Loucy (cell line): ENCODE measurements around the gene TOP1.
A peak's percentile ranks its signal among the peaks of the same experiment; 100 is the strongest.

Experiments
- H2AFZ ChIP-seq: fragments of 200-600 bp; sonication (generic); 2 replicates; pipeline ENCODE4 v1.6.0; 2016; ENCODE audit warnings: antibody characterized with exemption, mild to moderate bottlenecking, low read length, moderate library complexity
- H3F3A ChIP-seq: fragments of 200-600 bp; 2 replicates; pipeline ENCODE4 v1.6.0; 2016; ENCODE audit warnings: antibody characterized with exemption, low read depth, mild to moderate bottlenecking
- H3K27me3 ChIP-seq: fragments of 200-600 bp; sonication (generic); 2 replicates; pipeline ENCODE4 v1.6.1; 2014; ENCODE audit warnings: low read length, mild to moderate bottlenecking; ENCODE audit not compliant: insufficient read depth, poor library complexity, severe bottlenecking
- H3K36me3 ChIP-seq: fragments of 200-600 bp; sonication (generic); 2 replicates; pipeline ENCODE4 v1.6.1; 2016; ENCODE audit warnings: low read length; ENCODE audit not compliant: insufficient read depth
- H3K4me1 ChIP-seq: fragments of 200-600 bp; sonication (generic); 2 replicates; pipeline ENCODE4 v1.5.1; 2014; ENCODE audit warnings: low read length, mild to moderate bottlenecking; ENCODE audit not compliant: insufficient read depth, poor library complexity, severe bottlenecking
- H3K4me2 ChIP-seq: fragments of 200-600 bp; sonication (generic); 2 replicates; pipeline ENCODE4 v1.6.0; 2014; ENCODE audit warnings: antibody characterized with exemption, low read length, low read depth, mild to moderate bottlenecking; ENCODE audit not compliant: poor library complexity, severe bottlenecking
- H3K4me3 ChIP-seq: fragments of 200-600 bp; sonication (generic); 2 replicates; pipeline ENCODE4 v1.5.1; 2014; ENCODE audit warnings: low read length, mild to moderate bottlenecking, mixed read lengths; ENCODE audit not compliant: poor library complexity, severe bottlenecking
- H3K79me2 ChIP-seq: fragments of 200-600 bp; sonication (generic); 2 replicates; pipeline ENCODE4 v1.6.1; 2014; ENCODE audit warnings: low read length; ENCODE audit not compliant: insufficient read depth
- H3K9ac ChIP-seq: fragments of 200-600 bp; sonication (generic); 2 replicates; pipeline ENCODE4 v1.6.0; 2014; ENCODE audit warnings: mild to moderate bottlenecking, low read depth, low read length, moderate library complexity; ENCODE audit not compliant: poor library complexity, severe bottlenecking
- H3K9me2 ChIP-seq: fragments of 200-600 bp; sonication (generic); replicated peaks from 2 replicates; pipeline ENCODE4 v1.6.1; 2016; ENCODE audit warnings: low read depth, low read length, mixed read lengths
- H3K9me3 ChIP-seq: fragments of 200-600 bp; sonication (generic); 2 replicates; pipeline ENCODE4 v1.6.1; 2014; ENCODE audit warnings: mild to moderate bottlenecking, antibody characterized with exemption, low read length, low read depth; ENCODE audit not compliant: insufficient read depth
- H4K20me1 ChIP-seq: fragments of 200-600 bp; sonication (generic); 2 replicates; pipeline ENCODE4 v1.6.0; 2014; ENCODE audit warnings: antibody characterized with exemption, low read length, mild to moderate bottlenecking; ENCODE audit not compliant: insufficient read depth, poor library complexity, severe bottlenecking
- CTCF ChIP-seq: fragments of 200-600 bp; sonication (generic); conservative IDR thresholded peaks from 2 replicates; pipeline ENCODE4 v1.5.1; 2014; ENCODE audit warnings: mild to moderate bottlenecking, antibody characterized with exemption, low read length
- EZH2phosphoT487 ChIP-seq: fragments of 200-600 bp; IDR thresholded peaks from 2 replicates; pipeline ENCODE4 v1.6.1; 2018; ENCODE audit warnings: antibody characterized with exemption, mild to moderate bottlenecking, moderate library complexity, borderline replicate concordance

TOP1 gene

DNA sequence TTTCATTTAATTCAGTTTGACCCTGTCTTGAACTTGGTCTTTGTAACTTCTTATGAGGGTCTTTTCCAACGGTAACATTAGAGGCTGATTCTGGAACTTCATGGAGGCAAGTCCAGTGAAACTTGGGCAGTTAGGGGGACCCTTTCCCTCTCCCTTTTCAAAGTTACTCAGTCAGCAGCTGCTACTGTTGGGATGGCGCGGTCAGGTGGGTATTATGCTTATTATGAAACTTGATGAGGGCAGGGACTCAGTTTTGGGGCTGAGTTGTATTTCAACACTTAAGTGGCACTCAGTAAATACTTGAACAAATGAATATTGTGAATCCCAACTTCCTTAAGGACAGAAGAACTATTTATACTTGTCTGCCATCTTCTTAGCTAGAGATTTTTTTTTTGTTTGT, 20.8 kb downstream of the TOP1 start:
- Histone ChIP-seq H3K4me3 (peak overlapping the region; percentile 2), H3K9ac (no peak overlapping the region), H3K9me3 (no peaks in the 10 kb centered on the region), H3K4me2 (peak overlapping the region; percentile 78), H3K36me3 (no peaks in the 10 kb centered on the region), H3K27me3 (no peaks in the 10 kb centered on the region), H3F3A (0 out of 2 replicates have a peak, but pooled peaks cover 5% of the 10 kb centered on the region), H3K4me1 (peaks cover 42% of the 10 kb centered on the region), H3K79me2 (peaks cover 94% of the 10 kb centered on the region), H2AFZ (no peak overlapping the region), H4K20me1 (peaks cover 98% of the 10 kb centered on the region), H3K9me2 (no peaks in the 10 kb centered on the region)
- TF ChIP-seq EZH2phosphoT487 (no peak), CTCF (no peak)

- H3K9me3 ChIP-seq, result no peaks in the 10 kb centered on the region
- peaks cover 94% of the 10 kb centered on the region for H3K79me2 ChIP-seq
- peaks cover 98% of the 10 kb centered on the region for H4K20me1 ChIP-seq
- H3K27me3 ChIP-seq, result no peaks in the 10 kb centered on the region
- no peak overlapping the region for H2AFZ ChIP-seq
- no peak overlapping the region for H3K4me2 ChIP-seq
- no peak overlapping the region for H3K9ac ChIP-seq
- H3K4me3 ChIP-seq, result no peak overlapping the region
- no peaks in the 10 kb centered on the region for H3K9me2 ChIP-seq
- 0 out of 2 replicates have a peak, but pooled peaks cover 5% of the 10 kb centered on the region for H3F3A ChIP-seq
- peaks cover 42% of the 10 kb centered on the region for H3K4me1 ChIP-seq
- H3K36me3 ChIP-seq, result no peaks in the 10 kb centered on the region
- no peak for TF ChIP-seq CTCF
- TF ChIP-seq EZH2phosphoT487, result no peak
These were observed 21.9 kb downstream of the TOP1 start for GRCh38 chr20:41050361-41051008.

- TF ChIP-seq CTCF (no peak), EZH2phosphoT487 (no peak)
These were observed 22.6 kb downstream of the TOP1 start for GRCh38 chr20:41051009-41051825.

More at GRCh38 chr20:41051009-41051825, 22.6 kb downstream of the TOP1 start:
- H3K9me3 ChIP-seq, result no peaks in the 10 kb centered on the region
- peaks cover 42% of the 10 kb centered on the region for H3K4me1 ChIP-seq
- peaks cover 98% of the 10 kb centered on the region for H4K20me1 ChIP-seq
- H2AFZ ChIP-seq, result no peak overlapping the region
- H3F3A ChIP-seq, result 0 out of 2 replicates have a peak, but pooled peaks cover 5% of the 10 kb centered on the region
- H3K79me2 ChIP-seq, result peaks cover 93% of the 10 kb centered on the region
- H3K27me3 ChIP-seq, result no peaks in the 10 kb centered on the region
- H3K4me2 ChIP-seq, result no peak overlapping the region
- H3K4me3 ChIP-seq, result no peak overlapping the region
- H3K9ac ChIP-seq, result no peak overlapping the region
- H3K36me3 ChIP-seq, result no peaks in the 10 kb centered on the region
- no peaks in the 10 kb centered on the region for H3K9me2 ChIP-seq
